ENCODE results near the gene UGT2B17. TPM values are rescaled to one million over a fixed set of nuclear protein-coding genes. Genes with fewer than 3 reads are reported as not detected.
"Not testable (repeated sequence)": the region's sequence is repeated elsewhere in the genome, so short reads cannot be mapped to it uniquely, and the experiment has no call there.

Gene UGT2B17
- total RNA-seq = not detected

GRCh38 chr4:68576272-68577125 is at the start of gene UGT2B17:
TSS of gene UGT2B17 (minus strand) at chr4:68576322. CDS start at chr4:68568484, 7,838 bp downstream.
- H3K27me3 Mint-ChIP-seq = no peaks in the 10 kb centered on the region
- H3K4me1 Mint-ChIP-seq = no peaks in the 10 kb centered on the region
- no peaks in the 10 kb centered on the region for H3K36me3 Mint-ChIP-seq
- H3K4me3 Mint-ChIP-seq = no peak within 1 kb of the TSS
- CTCF ChIA-PET = no interaction called here
- DNase-seq = no peak
- H3K9me3 Mint-ChIP-seq (ENCODE audit: low read depth) = no peaks in the 10 kb centered on the region
- no peak for ATAC-seq
- H3K27ac Mint-ChIP-seq = peak within 1 kb of the TSS; percentile 37

- H3K27ac Mint-ChIP-seq; H3K36me3 Mint-ChIP-seq; ATAC-seq; H3K4me1 Mint-ChIP-seq; DNase-seq; CTCF ChIA-PET; H3K27me3 Mint-ChIP-seq; H3K4me3 Mint-ChIP-seq; H3K9me3 Mint-ChIP-seq (ENCODE audit: low read depth): not testable (repeated sequence)
Observed at GRCh38 chr4:68622731-68623130, 46.6 kb upstream of the UGT2B17 start.

GRCh38 chr4:68617003-68617698 is 41.0 kb upstream of the UGT2B17 start:
- no peak overlapping the region for H3K27ac Mint-ChIP-seq
- no peaks in the 10 kb centered on the region for H3K9me3 Mint-ChIP-seq (ENCODE audit: low read depth)
- no peaks in the 10 kb centered on the region for H3K36me3 Mint-ChIP-seq
- ATAC-seq = no peak
- no peaks in the 10 kb centered on the region for H3K4me1 Mint-ChIP-seq
- DNase-seq = no peak
- no peaks in the 10 kb centered on the region for H3K27me3 Mint-ChIP-seq
- no peak overlapping the region for H3K4me3 Mint-ChIP-seq
- CTCF ChIA-PET = no interaction called here

- Mint-ChIP-seq H3K9me3 (ENCODE audit: low read depth) (no peaks in the 10 kb centered on the region), H3K4me3 (no peak overlapping the region), H3K36me3 (no peaks in the 10 kb centered on the region), H3K27ac (no peak overlapping the region), H3K27me3 (no peaks in the 10 kb centered on the region), H3K4me1 (no peaks in the 10 kb centered on the region)
- CTCF ChIA-PET = no interaction called here
- ATAC-seq = no peak
- no peak for DNase-seq
Observed at GRCh38 chr4:68615699-68616422, 39.7 kb upstream of the UGT2B17 start.

GRCh38 chr4:68613752-68614151 is 37.6 kb upstream of the UGT2B17 start:
- no peak overlapping the region for H3K27ac Mint-ChIP-seq
- ATAC-seq = no peak

GRCh38 chr4:68606240-68606639 is 30.1 kb upstream of the UGT2B17 start:
- CTCF ChIA-PET = no interaction called here

More at GRCh38 chr4:68613752-68614151, 37.6 kb upstream of the UGT2B17 start:
- DNase-seq = no peak
- CTCF ChIA-PET = no interaction called here
- Mint-ChIP-seq H3K4me1 (no peaks in the 10 kb centered on the region), H3K9me3 (ENCODE audit: low read depth) (no peaks in the 10 kb centered on the region), H3K4me3 (no peak overlapping the region), H3K27me3 (no peaks in the 10 kb centered on the region), H3K36me3 (no peaks in the 10 kb centered on the region)

GRCh38 chr4:68599150-68599549 is 23.0 kb upstream of the UGT2B17 start:
- Mint-ChIP-seq H3K27me3 (peaks cover 3% of the 10 kb centered on the region), H3K4me3 (no peak overlapping the region), H3K36me3 (no peaks in the 10 kb centered on the region), H3K4me1 (no peaks in the 10 kb centered on the region), H3K9me3 (ENCODE audit: low read depth) (no peaks in the 10 kb centered on the region), H3K27ac (no peak overlapping the region)
- no peak for DNase-seq
- ATAC-seq = no peak
- CTCF ChIA-PET = no interaction called here

More at GRCh38 chr4:68606240-68606639, 30.1 kb upstream of the UGT2B17 start:
- H3K27ac Mint-ChIP-seq = no peak overlapping the region
- H3K36me3 Mint-ChIP-seq = no peaks in the 10 kb centered on the region
- H3K9me3 Mint-ChIP-seq (ENCODE audit: low read depth) = no peaks in the 10 kb centered on the region
- no peaks in the 10 kb centered on the region for H3K4me1 Mint-ChIP-seq
- ATAC-seq (no peak), DNase-seq (no peak)
- H3K4me3 Mint-ChIP-seq = no peak overlapping the region
- no peaks in the 10 kb centered on the region for H3K27me3 Mint-ChIP-seq

GRCh38 chr4:68597482-68597881 is 21.4 kb upstream of the UGT2B17 start:
- Mint-ChIP-seq H3K27ac (no peak overlapping the region), H3K4me3 (no peak overlapping the region), H3K9me3 (ENCODE audit: low read depth) (no peaks in the 10 kb centered on the region), H3K4me1 (no peaks in the 10 kb centered on the region), H3K27me3 (peaks cover 3% of the 10 kb centered on the region), H3K36me3 (no peaks in the 10 kb centered on the region)
- ATAC-seq = no peak
- CTCF ChIA-PET = no interaction called here
- DNase-seq = no peak

- no peaks in the 10 kb centered on the region for H3K9me3 Mint-ChIP-seq (ENCODE audit: low read depth)
Observed at GRCh38 chr4:68594678-68595077, 18.6 kb upstream of the UGT2B17 start.

GRCh38 chr4:68593112-68593511 is 17.0 kb upstream of the UGT2B17 start:
- Mint-ChIP-seq H3K4me3 (no peak overlapping the region), H3K27ac (no peak overlapping the region), H3K9me3 (ENCODE audit: low read depth) (no peaks in the 10 kb centered on the region), H3K4me1 (no peaks in the 10 kb centered on the region), H3K36me3 (no peaks in the 10 kb centered on the region), H3K27me3 (peaks cover 3% of the 10 kb centered on the region)
- ATAC-seq = no peak
- CTCF ChIA-PET = no interaction called here
- DNase-seq = no peak

More at GRCh38 chr4:68594678-68595077, 18.6 kb upstream of the UGT2B17 start:
- Mint-ChIP-seq H3K4me1 (no peaks in the 10 kb centered on the region), H3K36me3 (no peaks in the 10 kb centered on the region), H3K27ac (no peak overlapping the region), H3K4me3 (no peak overlapping the region), H3K27me3 (peaks cover 3% of the 10 kb centered on the region)
- ATAC-seq (no peak), DNase-seq (no peak)
- CTCF ChIA-PET = no interaction called here

- Mint-ChIP-seq H3K4me1 (no peaks in the 10 kb centered on the region), H3K4me3 (no peak overlapping the region), H3K36me3 (no peaks in the 10 kb centered on the region), H3K9me3 (ENCODE audit: low read depth) (no peaks in the 10 kb centered on the region), H3K27me3 (peaks cover 3% of the 10 kb centered on the region), H3K27ac (no peak overlapping the region)
- no peak for ATAC-seq
- CTCF ChIA-PET = no interaction called here
- DNase-seq = no peak
Observed at GRCh38 chr4:68592673-68593072, 16.6 kb upstream of the UGT2B17 start.

GRCh38 chr4:68591204-68591603 is 15.1 kb upstream of the UGT2B17 start:
- CTCF ChIA-PET = no interaction called here
- H3K4me3 Mint-ChIP-seq = no peak overlapping the region
- DNase-seq (no peak), ATAC-seq (no peak)
- H3K27me3 Mint-ChIP-seq = peaks cover 3% of the 10 kb centered on the region
- H3K27ac Mint-ChIP-seq = no peak overlapping the region
- no peaks in the 10 kb centered on the region for H3K4me1 Mint-ChIP-seq
- H3K9me3 Mint-ChIP-seq (ENCODE audit: low read depth) = no peaks in the 10 kb centered on the region
- no peaks in the 10 kb centered on the region for H3K36me3 Mint-ChIP-seq

- Mint-ChIP-seq H3K4me1 (no peaks in the 10 kb centered on the region), H3K36me3 (no peaks in the 10 kb centered on the region), H3K9me3 (ENCODE audit: low read depth) (no peaks in the 10 kb centered on the region), H3K27me3 (peaks cover 3% of the 10 kb centered on the region), H3K4me3 (no peak overlapping the region), H3K27ac (no peak overlapping the region)
- CTCF ChIA-PET = no interaction called here
- ATAC-seq (no peak), DNase-seq (no peak)
Observed at GRCh38 chr4:68589790-68590189, 13.7 kb upstream of the UGT2B17 start.

- no peaks in the 10 kb centered on the region for H3K27me3 Mint-ChIP-seq
- ATAC-seq (no peak), DNase-seq (no peak)
- CTCF ChIA-PET = no interaction called here
- H3K27ac Mint-ChIP-seq = no peak overlapping the region
- H3K9me3 Mint-ChIP-seq (ENCODE audit: low read depth) = no peaks in the 10 kb centered on the region
- H3K36me3 Mint-ChIP-seq = no peaks in the 10 kb centered on the region
- H3K4me3 Mint-ChIP-seq = no peak overlapping the region
- no peaks in the 10 kb centered on the region for H3K4me1 Mint-ChIP-seq
Observed at GRCh38 chr4:68582339-68582717, 6.2 kb upstream of the UGT2B17 start.
